HG03460 (cell line): Measurements from ENCODE around the gene PDX1.
A peak's percentile ranks its signal among the peaks of the same experiment; 100 is the strongest.
"Not testable (repeated sequence)": the region's sequence is repeated elsewhere in the genome, so short reads cannot be mapped to it uniquely, and the experiment has no call there.

ENCODE experiments used
- ATAC-seq: cut with Tn5 transposase; IDR thresholded peaks from one replicate; pipeline ENCODE4 v1.9.1; 2021; ENCODE audit not compliant: unreplicated experiment

Gene PDX1

DNA sequence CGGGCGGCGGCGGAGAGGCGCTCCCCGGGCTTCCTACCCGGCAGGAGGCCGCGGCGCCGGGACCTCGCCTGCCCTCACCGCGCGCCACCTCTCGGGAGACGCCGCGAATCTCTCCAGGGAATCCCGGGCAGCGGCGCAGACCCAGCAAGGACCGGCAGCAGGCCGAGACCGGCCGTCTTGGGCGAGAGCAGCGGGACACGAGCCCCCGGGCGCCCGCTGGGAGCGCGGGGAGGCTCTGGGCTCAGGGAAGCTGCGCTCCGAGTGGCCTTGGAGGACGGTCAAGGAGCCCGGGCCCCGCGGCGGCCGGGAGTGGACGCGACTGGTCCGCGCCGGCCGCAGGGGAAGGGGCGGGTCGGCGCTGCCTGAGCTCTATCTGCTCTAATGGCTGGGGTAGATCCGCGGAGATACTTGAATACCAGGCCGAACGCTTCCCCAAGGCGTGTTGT lies 34.6 kb downstream of the PDX1 start:
- ATAC-seq: peak; percentile 27

DNA sequence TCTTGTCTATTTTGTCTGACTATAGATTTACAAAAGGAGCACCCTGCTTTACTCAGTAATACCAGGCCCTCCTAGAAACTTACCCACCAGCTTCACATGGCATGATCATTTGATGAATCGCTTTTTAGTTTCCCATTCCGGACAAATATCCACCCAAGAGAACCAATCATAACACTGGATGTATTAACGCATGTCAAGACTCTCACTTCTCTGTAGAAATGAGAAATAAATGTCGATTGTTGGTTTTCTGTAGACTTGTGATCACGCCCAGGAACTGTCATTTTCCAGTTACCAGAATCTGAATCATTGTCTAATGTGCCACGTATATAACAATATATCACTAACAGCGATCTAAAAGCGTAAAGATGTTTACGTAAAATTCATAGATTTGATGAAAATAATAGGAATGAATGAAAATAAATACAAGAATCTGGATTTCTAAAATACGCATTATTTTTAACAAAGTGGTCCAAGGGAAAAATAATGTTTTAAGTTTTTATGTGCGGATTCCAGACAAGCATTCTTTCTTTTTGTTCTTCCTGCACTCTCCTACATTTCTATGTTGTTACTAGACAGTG lies 35.3 kb downstream of the PDX1 start:
- ATAC-seq: no peak

DNA sequence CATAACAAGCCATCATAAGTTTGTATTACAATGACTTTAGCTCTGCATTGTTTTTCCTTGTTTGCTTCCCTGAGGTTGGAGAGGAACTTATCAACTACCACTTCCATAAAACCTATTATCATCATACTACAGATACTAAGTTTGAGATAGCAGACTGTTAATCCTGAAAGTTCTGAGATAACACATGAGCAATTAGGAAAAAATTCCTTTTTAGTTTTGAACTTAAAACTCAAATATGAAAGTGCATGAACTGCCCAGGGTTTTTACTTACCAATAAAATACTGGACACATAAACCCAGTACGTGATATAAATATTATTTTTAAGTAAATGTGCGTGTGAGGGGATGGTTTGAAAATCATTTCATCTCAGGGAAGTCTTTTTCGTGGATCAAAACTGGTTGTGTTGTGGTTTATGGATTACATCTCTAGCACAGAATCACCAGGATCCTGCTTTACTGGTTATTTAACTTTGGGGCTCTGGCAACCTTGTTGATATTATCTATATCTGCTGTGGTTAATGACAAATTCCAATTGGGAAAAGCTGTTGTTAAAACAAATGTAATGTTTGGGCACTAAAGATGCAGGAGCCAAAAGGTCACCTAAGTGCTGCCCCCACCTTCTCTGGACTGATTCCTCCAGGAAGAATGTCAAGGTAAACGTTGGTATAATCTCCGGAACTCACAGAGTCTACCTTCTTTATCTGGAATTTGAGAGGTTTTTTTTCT lies 36.9 kb downstream of the PDX1 start:
- no peak for ATAC-seq

DNA sequence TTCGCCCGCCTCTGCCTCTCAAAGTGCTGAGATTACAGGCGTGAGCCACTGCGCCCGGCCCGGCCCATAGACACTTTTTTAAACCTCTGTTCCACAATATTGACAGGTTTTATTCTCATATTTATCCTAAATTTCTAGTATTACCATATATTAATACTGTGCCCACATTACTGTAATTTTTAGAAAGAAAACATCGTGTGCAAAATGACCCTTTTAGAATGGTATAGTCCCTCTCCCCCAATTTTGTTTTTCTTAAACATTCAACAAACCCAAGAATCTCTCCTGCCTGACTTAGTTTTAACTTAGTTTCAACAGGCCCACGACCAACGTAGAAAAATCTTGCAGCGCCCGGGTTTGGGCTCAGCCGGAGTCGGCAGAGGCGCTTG lies 40.2 kb downstream of the PDX1 start:
- ATAC-seq: no peak

DNA sequence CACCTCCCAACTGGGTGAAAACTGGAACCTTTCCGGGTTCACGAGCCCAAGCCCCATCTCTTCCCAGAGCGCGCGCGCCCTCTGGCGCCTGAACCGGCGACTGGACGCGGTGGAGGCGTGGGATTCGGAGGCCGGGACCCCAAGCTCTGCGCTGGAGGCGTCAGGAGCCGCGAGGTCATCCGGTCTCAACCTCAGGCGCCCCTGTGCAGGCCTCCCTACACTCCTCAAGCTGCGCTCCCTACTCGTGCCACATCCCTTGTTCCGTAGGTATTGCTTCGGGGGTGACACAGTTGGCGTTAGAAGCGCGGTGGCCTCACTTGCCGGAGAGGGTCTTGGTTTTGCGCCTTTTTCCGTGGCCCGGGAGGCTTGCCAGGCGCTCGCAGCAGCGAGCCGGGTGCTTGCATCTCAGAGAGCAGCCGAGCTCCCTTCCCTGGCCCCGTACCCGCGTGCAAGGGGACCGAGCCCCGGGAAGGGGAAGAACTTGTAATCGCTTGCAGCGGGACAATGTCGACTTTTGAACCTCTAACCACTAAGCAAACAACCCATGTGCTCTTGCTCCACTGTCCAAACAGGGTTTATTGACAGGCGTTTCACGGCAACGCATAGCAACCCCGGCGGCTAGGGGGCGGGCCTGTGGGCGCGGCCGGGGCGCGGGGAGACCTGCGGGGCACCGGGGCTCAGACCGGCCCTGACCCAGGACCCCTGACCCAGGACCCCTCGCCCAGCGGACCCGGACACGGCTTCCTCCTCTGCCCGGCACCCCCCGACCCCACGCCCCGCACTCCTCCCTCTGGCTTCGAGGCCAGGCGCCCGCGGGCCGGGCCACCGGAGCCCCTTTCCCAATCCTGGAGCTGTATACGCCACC lies 40.8 kb downstream of the PDX1 start:
- no peak for ATAC-seq

DNA sequence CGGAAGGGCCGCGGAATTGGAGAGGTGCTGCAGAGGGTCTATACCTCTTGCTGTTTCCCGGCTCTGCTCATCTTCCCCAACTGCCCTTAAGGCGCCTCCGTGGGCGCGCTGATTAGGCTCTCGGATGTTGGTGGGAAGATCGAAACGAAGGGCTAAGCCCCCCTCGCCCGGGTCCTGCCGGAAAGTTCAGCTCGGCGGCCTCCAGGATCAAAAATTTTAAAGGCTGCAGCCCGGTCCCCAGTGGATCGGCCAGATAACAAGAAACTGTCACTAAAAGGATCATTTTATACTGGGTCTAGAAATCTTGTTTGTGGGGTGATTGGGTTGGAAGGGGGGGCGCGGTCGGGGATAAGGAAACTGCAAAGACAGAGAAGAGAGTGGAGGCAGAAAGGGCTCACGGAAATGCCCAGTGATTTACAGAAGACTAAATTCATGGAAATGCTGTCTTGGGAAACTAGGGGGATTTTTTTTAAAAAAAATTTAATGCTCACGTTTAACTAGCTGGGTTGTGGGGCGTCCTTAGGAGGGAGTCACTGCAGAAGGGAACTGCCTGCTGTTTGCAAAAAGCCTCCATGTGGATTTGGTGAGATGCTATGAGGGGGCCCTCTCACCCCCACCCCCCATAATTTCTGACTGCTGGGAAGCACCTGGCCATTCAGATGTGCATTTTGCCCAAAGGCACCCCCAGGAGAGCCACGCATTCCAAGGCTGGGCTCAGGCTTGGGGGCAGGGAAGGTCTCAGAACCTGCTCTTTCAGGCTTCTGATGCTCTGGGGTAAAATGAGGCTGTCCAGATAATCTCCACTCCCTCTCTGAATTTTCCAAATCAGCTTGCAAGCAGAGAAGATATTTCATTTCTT lies 41.7 kb downstream of the PDX1 start:
- no peak for ATAC-seq

DNA sequence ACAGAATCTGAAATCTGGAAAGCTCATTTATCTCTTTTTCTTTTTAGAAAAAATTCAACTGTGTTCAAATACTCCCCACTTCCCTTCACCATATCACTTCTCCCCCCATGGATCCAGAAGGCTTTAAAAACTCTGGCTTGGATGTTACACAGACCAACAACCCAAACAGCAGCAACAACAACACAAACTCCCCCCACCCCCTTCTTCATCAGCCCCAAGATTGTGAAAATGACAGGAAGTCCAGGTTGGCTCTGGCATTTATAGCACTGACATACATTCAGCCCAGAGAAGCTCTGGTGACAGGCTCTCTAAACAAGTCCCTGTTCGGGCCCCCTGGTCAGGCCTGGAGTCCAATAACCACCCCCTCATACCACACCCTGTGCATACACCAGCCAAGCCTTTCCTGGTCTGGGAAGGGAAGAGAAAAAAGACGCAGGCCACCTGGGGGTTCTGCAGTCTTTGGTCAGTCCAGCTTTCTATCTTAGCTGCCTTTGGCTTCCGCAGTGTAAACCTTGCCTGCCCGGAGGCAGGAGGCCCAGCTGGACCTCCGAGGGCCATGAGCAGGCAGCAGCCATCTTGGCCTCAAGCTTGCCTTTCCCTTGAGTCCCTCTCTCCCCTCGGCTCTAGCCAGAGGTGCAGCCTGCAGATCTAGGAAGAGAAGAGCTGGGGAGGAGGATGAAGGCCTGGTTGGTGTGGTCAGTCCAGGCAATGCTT lies 42.5 kb downstream of the PDX1 start:
- no peak for ATAC-seq

DNA sequence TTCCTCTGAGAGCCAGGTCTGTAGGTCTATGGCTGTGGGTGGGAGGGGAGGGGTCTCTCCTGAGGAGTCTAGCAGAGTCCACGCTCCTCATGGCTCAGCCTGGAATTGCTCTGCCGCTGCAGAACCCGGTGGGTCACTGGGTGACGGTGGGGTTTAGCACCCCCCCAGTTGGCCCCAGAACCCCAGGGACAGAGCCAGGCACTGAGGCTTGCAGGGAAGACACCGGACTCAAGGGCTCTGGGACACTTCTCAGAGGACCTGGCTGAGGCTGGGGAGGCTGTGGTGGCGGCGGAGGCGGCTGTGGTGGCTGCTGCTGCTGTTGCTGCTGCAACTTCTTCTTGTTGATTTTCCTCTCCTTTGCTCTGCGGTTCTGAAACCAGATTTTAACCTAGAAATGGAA lies 43.2 kb downstream of the PDX1 start:
- no peak for ATAC-seq

DNA sequence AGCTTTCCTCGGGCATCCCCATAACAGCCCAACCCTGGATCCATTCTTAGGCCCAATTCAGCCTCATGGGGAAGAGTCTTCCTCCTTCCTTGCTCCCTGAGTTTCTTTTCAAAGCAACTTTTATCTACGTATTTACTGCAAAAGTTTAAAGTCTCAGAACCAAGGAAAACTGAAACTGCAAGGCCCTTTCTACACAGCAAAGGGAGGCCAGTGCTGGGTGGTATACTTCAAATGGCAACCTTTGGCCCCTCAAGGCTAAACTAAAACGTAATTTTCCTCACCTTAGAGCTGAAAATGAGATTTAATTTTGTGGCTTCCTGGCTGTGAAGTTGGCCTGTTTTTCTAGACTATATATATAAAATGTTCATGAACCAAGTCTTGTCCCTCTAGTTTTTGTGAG lies 43.7 kb downstream of the PDX1 start:
- ATAC-seq: no peak

DNA sequence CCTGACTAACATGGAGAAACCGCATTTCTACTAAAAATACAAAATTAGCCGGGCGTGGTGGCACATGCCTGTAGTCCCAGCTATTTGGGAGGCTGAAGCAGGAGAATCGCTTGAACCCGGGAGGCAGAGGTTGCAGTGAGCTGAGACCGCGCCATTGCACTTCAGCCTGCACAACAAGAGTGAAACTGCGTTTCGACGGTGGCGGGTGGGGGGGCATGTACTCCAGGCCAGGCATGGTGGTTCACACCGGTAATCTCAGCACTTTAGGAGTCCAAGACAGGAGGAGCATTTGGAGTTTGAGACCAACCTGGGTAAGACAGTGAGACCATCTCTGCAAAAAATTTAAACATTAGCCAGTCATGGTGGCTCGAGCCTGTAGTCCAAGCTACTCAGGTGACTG lies 44.4 kb downstream of the PDX1 start:
- not testable (repeated sequence) for ATAC-seq

DNA sequence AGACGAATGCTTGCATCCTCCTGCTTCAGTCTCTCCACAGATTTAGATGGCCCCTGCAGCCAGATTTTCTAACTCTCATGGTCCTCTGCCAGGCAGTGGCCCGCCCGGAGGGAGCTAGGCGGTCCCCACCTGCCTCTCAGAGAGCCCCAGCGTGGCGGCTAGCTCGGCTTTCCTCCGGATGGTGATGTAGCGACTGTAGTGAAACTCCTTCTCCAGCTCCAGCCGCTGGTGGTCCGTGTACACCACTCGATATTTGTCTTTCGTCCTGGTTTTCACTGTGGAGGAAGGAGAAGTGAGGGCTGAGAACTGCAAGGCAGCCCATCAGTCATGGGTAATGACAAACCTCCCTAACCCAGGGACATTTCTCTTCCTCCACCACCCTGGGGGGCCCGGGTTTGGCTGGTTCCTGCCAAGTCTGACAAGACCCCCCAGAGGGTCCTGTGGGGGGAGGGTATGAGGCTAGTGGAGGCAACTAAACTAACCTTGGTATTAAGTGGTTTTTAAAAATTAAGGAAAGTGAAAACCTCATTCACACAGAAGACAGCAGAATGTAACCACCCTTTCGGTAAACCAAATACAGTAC lies 45.0 kb downstream of the PDX1 start:
- no peak for ATAC-seq

DNA sequence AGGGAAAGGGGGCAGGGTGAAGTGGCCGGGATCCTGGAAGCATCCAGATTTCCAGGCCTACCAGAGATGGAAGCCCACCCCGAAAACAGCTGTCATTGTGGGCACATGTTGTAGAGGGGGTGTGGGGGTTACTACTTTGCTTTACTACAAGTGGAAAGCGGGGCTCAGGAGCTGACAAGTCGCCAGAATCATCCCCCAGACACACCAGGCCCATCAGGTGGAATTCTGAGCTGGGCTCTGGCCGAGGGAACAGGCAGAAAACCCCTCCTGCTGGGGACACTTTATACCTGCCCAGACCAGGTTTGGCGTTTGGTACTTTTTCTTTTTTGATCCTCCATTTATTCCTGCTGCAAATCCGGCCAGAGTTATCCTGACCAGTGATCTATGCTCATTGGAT lies 45.5 kb downstream of the PDX1 start:
- ATAC-seq: no peak

DNA sequence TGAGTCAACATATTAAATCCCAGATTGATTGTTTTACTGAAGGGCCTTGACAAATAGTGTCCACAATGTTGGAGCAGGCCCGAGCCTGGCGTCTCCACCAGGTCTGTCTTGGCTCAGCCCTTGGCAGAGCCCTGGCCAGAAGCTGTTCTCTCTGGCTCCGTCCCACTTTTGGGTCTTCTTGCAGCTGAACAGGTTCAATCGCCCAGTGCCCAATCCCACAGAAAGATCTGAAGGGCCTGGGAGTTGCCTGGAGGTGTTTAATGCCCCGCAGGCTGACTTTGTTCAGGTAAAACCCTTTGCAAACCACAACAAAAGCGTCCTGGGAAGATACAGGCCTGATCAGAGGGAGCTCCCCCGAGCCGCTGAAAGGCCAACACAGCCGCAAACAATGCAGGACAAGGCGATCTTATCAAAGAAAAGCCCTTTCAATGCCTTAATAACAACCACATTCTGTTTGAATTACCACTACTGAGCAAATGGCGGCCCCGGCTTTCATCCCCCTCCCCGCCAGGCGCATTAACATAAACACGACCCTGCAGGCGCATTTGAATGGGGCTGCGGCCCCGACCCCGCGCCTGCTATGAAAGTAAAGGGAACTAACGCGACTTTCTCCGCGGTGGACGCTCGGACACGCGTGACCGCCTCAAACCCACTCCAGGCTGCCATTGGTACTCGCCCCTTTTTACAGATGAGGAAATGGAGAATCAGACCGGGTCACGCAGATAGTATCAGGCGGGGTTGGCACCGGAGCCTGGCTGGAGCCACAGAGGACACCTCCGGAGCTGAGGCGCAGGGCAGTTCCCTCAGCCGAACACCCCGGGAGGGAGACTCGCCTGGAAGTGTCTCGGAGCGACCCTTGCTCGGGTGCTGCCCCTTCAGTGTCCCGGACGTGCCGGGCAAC lies 46.2 kb downstream of the PDX1 start:
- no peak for ATAC-seq

DNA sequence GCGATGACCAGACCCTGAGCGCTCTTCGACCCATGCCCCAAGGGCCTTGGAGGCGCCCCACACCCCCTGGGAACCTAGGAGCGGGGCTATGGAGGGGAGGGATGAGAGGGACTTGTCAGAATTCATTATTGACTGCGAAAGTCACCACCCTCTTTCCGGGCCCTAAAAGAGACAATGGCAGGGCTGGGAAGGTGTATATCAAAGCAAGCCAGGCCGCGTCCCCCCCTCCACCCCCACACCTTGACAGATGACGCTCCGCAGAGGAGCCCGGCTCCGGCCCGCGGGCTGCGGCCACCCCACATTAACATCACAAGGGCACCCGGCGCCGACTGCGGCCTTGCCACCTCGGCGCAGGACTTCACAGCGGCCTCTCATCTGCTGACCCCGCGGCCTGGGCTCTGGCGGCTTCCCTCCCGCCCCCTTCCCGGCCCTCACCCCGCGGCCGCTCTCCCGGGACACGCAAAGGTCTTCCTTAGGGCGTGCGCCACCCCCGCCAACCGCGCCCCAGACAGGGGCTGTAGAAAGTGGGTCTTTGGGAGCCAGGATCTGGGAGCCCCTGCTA lies 46.9 kb downstream of the PDX1 start:
- no peak for ATAC-seq

DNA sequence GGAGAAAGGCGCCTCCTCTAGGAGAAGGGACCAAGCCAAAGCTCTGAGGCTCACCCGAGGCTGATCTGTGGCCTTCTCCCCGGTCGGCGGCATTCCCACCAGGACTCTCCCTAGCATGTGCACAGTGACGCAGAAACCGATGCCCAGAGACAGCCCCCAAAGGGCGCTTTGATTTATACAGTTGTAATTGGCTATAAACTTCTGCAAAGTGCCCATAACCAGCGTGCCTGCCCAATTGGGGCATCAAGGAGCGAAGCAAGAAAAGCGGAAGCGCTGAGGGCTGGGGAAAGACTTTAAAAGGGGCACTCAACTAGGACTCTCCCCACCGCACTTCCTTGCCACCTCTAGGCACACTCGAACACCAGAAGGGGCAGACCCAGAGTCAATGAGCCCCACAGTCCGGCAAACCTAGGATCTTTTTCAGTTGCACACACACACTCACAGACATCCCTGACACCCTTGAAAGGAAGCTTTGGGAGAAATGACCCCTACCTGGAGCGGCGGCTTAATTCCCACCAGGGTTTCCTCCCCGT lies 47.5 kb downstream of the PDX1 start:
- no peak for ATAC-seq

DNA sequence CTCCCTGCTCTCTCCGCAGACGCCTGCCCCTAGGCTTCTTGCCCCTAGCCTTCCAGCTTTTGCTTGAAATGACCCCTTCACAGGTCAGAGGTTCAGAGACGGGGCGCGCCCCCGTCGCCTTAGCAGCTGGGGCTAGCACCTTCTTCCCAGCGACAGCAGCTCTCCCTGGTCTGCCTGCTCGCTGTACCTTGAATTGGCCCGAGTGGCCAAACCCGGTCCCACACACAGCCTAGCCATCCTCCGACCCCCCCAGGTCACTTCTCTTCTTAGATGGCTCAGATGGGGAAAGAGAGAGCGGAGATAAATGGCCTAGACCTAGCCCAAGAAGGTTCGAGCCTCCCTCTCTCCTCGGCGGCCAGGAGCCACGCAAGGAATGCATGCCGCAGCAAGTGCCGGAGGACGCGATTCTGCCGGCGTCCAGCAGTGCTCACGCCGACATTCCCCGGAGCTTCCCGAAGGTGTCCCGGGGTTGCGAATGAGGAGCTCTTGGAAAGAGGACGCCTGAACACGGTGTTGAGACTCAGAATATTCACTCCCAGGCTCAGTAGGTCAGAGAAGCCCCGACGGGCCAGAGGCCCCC lies 48.0 kb downstream of the PDX1 start:
- no peak for ATAC-seq

DNA sequence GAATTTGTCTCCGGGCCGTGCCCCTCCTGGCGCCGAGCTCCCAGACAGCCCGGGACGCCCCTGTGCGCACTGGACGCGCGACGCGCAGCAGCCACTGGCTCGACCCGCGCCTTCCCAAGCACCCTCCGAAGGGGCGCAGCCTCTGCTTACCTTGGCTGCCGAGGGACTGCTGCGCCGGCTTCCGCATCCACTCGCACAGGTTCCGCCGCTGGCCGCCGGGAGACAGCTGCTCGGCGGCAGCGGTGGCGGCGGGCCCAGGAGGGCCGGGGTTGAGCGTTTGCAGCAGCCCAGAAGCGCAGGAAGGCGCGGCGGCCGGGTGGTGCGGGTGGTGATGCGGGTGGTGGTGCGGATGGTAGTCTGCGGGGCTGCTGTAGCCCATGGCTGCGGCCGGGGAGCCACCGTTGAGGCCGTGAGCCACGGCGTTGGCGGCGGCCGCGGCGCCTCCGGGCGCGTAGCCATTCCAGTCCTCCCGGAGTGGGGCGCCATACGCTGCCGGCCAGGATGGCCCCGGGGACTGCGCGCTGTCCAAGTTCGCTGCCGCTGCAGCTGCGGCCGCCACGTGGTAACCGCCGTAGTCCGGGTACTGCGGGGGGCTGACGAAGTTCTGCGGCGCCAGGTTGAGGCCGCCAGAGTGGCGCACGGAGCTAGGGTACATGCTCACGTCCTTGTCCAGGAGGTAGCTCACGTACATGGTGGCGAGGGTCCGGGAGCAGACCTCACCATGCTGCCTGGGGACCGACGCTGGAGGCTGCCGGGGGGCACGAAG lies 48.7 kb downstream of the PDX1 start:
- ATAC-seq: no peak
